Ramos (cell line): ENCODE measurements around the gene FAM13B.
"Not testable (repeated sequence)": the region's sequence is repeated elsewhere in the genome, so short reads cannot be mapped to it uniquely, and the experiment has no call there.

Source experiments
- in situ Hi-C: fragments of 300-500 bp; cut with MboI; formaldehyde crosslinking; loops from one replicate; pipeline ENCODE4 v1.14.3; 2022; ENCODE audit warnings: low sequenced_read_pairs; ENCODE audit not compliant: unreplicated experiment

FAM13B gene

GRCh38 chr5:137994556-137994955, 38.3 kb downstream of the FAM13B start:
- in situ Hi-C loops, result no loop called here

DNA sequence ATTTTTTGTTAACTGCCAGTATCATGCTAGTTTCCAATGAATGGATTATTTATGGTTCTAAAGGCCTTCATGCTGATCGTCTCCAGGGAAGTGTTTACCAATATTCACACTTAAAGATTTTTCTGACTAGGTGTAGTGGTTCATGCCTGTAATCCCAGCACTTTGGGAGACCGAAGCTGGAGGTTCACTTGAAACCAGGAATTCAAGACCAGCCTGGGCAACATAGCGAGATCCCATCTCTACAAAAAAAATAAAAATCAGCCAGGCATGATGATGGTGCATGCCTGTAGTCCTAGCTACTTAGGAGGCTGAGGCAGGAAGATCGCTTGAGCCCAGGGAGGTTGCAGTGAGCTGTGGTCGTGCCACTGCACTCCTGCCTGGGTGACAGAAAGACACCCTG, 43.5 kb downstream of the FAM13B start:
- in situ Hi-C loops, result no loop called here

DNA sequence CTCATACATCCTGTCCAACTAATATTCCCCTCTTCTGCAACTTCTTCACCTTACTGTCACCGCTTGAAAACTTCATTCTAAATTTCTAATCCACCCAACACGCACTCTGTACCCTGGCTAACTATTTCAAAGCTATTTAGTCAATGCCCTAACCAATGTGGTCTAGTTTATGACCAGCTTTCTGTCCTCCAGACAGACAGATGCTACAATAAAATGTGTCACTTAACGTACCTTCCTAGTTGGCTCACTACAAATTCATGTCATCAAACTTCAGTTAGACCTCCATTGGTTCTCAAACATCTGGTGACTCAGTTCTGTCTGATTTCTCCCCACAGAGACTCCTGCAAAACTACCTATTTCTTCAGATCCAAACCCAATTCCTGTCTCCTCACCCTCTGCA, 57.7 kb downstream of the FAM13B start:
- in situ Hi-C loops, result no loop called here

- in situ Hi-C loops, result not testable (repeated sequence)
Observed at GRCh38 chr5:137970384-137970783, 62.5 kb downstream of the FAM13B start.

- in situ Hi-C loops, result no loop called here
Observed at GRCh38 chr5:137960819-137961218, 72.1 kb downstream of the FAM13B start.

GRCh38 chr5:137960141-137960540, 72.7 kb downstream of the FAM13B start:
- in situ Hi-C loops, result no loop called here

DNA sequence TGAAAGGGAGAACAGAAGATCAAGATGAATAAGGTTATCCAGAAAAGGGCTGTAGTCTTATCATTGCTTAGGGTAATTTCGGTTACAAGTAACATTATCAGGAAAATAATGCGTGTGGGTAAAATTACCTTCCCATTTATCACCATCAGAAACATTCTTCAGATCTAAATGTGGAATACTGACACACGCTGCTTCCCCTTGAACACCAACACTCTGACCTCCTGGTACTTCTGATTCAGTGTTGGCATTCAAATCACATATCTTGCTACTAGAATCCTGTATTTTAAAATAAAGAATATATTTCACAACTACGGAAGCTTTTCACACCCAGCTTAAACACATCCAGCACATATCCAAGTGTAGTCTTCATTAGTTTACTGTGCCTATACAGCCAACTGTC, 73.4 kb downstream of the FAM13B start:
- in situ Hi-C loops, result no loop called here

DNA sequence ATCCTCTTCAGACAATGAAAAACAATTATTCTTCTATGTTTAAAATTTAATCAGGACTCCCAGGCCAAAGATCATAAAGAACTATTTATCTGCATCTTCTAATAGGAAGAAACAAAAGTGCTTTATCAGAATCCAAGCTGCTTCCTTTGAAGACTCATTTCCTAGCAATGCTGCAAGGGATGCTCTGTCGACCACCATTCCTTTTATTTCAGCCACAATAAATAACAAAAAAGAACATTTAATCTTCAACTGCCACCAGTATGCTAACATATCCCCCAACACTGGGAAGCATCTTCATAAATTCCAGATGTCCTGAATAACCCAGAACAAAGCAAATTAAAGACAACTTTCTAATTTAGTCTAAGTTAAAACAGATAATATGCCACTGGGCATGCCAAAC, 74.9 kb downstream of the FAM13B start:
- in situ Hi-C loops, result no loop called here

- in situ Hi-C loops, result no loop called here
Observed at GRCh38 chr5:137954131-137954879, 78.6 kb downstream of the FAM13B start.

GRCh38 chr5:137945825-137946224, 87.1 kb downstream of the FAM13B start:
- in situ Hi-C loops, result no loop called here

GRCh38 chr5:137944280-137944679, 88.6 kb downstream of the FAM13B start:
- in situ Hi-C loops, result not testable (repeated sequence)

- in situ Hi-C loops, result no loop called here
Observed at GRCh38 chr5:137939331-137939730, 93.5 kb downstream of the FAM13B start.

- in situ Hi-C loops, result no loop called here
Observed at GRCh38 chr5:137938751-137939143, 94.1 kb downstream of the FAM13B start.

GRCh38 chr5:137937994-137938750, 94.7 kb downstream of the FAM13B start:
- in situ Hi-C loops, result no loop called here

DNA sequence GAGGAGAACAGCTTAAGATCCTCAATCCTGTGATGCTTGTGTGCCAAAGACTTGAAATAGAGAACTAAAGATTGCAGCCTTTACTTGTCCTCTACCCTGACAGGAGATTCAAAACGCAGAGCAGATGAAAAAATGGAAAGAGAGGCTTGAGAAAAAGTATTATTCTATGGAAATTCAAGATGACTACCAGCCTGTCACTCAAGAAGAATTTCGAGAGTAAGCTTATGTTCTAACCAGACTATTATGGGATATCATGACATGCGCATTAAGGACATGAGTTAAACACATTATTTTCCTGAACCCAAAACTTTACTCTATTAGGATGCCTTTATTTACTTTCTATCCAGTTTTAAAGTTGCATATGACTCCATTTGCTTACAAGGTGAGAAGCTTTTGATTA, 97.2 kb downstream of the FAM13B start:
- in situ Hi-C loops, result no loop called here

- in situ Hi-C loops, result no loop called here
Observed at GRCh38 chr5:137935190-137935589, 97.7 kb downstream of the FAM13B start.

GRCh38 chr5:137933491-137933911, 99.4 kb downstream of the FAM13B start:
- in situ Hi-C loops, result no loop called here

DNA sequence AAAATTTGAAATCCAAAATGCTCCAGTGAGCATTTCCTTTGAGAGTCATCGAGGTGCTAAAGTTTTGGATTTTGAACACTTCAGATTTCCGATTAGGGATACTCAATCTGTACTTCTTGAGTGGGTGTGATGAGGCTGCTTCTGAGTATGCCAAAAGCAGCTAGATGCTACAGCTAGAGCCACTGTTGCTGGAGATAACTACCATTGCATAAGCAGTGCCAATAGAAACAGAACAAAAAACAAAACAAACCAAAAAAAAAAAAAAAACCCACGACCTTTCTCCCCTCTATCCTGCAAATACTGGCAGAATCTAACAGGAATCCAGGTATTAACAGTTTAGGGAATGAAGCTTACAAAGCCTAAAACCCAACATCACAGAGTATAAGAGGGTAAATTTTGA, 100.1 kb downstream of the FAM13B start:
- in situ Hi-C loops, result no loop called here

GRCh38 chr5:137923856-137924255, 109.0 kb downstream of the FAM13B start:
- in situ Hi-C loops, result no loop called here

GRCh38 chr5:137921931-137922330, 110.9 kb downstream of the FAM13B start:
- in situ Hi-C loops, result no loop called here

DNA sequence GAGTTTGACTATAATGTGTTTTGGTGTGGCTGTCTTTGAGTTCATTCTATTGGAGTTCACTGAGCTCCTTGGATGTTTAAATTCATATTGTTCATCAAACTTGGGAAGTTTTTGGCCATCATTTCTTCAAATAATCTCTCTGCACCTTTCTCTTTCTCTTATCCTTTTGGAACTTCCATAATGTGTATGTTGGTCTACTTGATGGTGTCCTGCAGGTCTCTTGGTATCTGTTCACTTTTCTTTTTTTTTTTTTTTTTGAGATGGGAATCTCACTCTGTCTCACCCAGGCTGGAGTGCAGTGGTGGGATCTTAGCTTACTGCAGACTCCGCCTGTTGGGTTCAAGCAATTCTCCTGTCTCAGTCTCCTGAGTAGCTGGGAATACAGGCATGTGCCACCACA, 116.0 kb downstream of the FAM13B start:
- in situ Hi-C loops, result no loop called here

- in situ Hi-C loops, result no loop called here
Observed at GRCh38 chr5:137914758-137915157, 118.1 kb downstream of the FAM13B start.
